Fibroblast of mammary gland (primary cell): Measurements from ENCODE around the gene LMF2.

Experiments
- DNase-seq: peaks from one replicate; pipeline ENCODE4 v3.0.0-alpha.2; 2010; ENCODE audit warnings: low read depth
- H3K4me3 ChIP-seq: 2 replicates; pipeline ENCODE4 v1.5.1; 2011; ENCODE audit warnings: low read depth, mild to moderate bottlenecking, low read length, moderate library complexity; ENCODE audit not compliant: control insufficient read depth
- CTCF ChIP-seq: conservative IDR thresholded peaks from 2 replicates; pipeline ENCODE4 v1.5.1; 2011; ENCODE audit warnings: low read depth, low read length, inconsistent platforms; ENCODE audit not compliant: control insufficient read depth, insufficient read depth

LMF2 gene

GRCh38 chr22:50498322-50498890, 9.1 kb downstream of the LMF2 start:
- DNase-seq: peak; percentile 66
- no peak overlapping the region for H3K4me3 ChIP-seq
- peak; percentile 85 for TF ChIP-seq CTCF

- no peak for TF ChIP-seq CTCF
- no peak overlapping the region for H3K4me3 ChIP-seq
- no peak for DNase-seq
These were observed 10.4 kb downstream of the LMF2 start for GRCh38 chr22:50497093-50497492.

- no peak overlapping the region for H3K4me3 ChIP-seq
- TF ChIP-seq CTCF: no peak
- DNase-seq: no peak
These were observed 16.8 kb downstream of the LMF2 start for GRCh38 chr22:50490531-50491308.

GRCh38 chr22:50489363-50490243, 17.9 kb downstream of the LMF2 start:
- DNase-seq: no peak

GRCh38 chr22:50488886-50489285, 18.6 kb downstream of the LMF2 start:
- no peak overlapping the region for H3K4me3 ChIP-seq
- DNase-seq: no peak
- no peak for TF ChIP-seq CTCF

More at GRCh38 chr22:50489363-50490243, 17.9 kb downstream of the LMF2 start:
- H3K4me3 ChIP-seq: no peak overlapping the region
- TF ChIP-seq CTCF: no peak

- no peak for TF ChIP-seq CTCF
- no peak overlapping the region for H3K4me3 ChIP-seq
- no peak for DNase-seq
These were observed 19.4 kb downstream of the LMF2 start for GRCh38 chr22:50488006-50488677.
